Kidney glomerular epithelial cell (primary cell): Measurements from ENCODE around the gene KCNT1.

Experiments
- DNase-seq: peaks from one replicate; lab custom pipeline; 2025; lab: John Stamatoyannopoulos, UW

Gene KCNT1

GRCh38 chr9:135785013-135785575, 83.1 kb downstream of the KCNT1 start:
- no peak for DNase-seq

- DNase-seq, result no peak
These were observed 84.2 kb downstream of the KCNT1 start for GRCh38 chr9:135786146-135786690.

GRCh38 chr9:135787317-135787716, 85.3 kb downstream of the KCNT1 start:
- no peak for DNase-seq

GRCh38 chr9:135787776-135788575, 86.0 kb downstream of the KCNT1 start:
- DNase-seq, result no peak

GRCh38 chr9:135788576-135789300, 86.8 kb downstream of the KCNT1 start:
- no peak for DNase-seq

- DNase-seq, result no peak
These were observed 87.9 kb downstream of the KCNT1 start for GRCh38 chr9:135789838-135790291.

- DNase-seq, result no peak
These were observed 88.4 kb downstream of the KCNT1 start for GRCh38 chr9:135790356-135790755.

GRCh38 chr9:135790850-135791249, 88.9 kb downstream of the KCNT1 start:
- no peak for DNase-seq

GRCh38 chr9:135791431-135792267, 89.7 kb downstream of the KCNT1 start:
- no peak for DNase-seq

- no peak for DNase-seq
These were observed 90.5 kb downstream of the KCNT1 start for GRCh38 chr9:135792268-135793128.

GRCh38 chr9:135793221-135794056, 91.5 kb downstream of the KCNT1 start:
- no peak for DNase-seq

- DNase-seq, result no peak
These were observed 92.0 kb downstream of the KCNT1 start for GRCh38 chr9:135794057-135794335.

- DNase-seq, result no peak
These were observed 92.4 kb downstream of the KCNT1 start for GRCh38 chr9:135794361-135794885.

GRCh38 chr9:135795391-135795790, 93.4 kb downstream of the KCNT1 start:
- no peak for DNase-seq

- no peak for DNase-seq
These were observed 95.0 kb downstream of the KCNT1 start for GRCh38 chr9:135796784-135797485.

- no peak for DNase-seq
These were observed 95.7 kb downstream of the KCNT1 start for GRCh38 chr9:135797507-135798262.

GRCh38 chr9:135798263-135798585, 96.2 kb downstream of the KCNT1 start:
- DNase-seq, result no peak

- no peak for DNase-seq
These were observed 97.3 kb downstream of the KCNT1 start for GRCh38 chr9:135799261-135799660.

GRCh38 chr9:135801070-135801469, 99.1 kb downstream of the KCNT1 start:
- DNase-seq, result no peak
